ENCODE data around the gene CYP4B1.

CYP4B1 gene

DNA sequence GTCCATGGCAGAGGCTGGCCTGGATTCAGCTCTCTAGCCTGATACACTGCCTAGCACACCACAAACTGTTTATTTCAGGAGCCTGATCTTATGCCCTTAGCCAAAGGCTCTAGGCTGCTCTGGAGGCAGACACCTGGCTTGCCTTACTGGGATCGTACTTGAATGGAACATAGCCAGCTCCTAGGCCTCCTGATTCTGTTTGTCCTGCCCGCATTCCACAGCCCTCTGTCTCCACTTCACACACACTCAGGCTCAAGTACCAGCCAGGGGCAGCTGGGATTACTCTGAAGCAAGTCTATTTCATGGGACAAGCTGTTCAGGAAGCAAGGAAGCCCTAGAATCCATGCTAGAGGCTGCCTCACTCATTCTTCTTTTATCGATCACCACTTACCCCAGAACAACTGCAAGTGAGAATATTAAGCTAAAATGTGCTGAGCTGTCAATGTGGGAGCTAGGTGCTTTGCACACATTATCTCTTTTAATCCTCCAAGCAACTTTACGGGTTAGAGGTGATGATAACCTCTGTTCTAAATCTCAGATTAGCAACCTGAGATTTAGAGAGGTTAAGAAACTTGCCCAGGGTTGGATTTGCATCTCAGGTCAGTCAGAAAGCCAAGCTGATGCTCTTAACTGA, 31.1 kb upstream of the CYP4B1 start:
- H3K4me1 ChIP-seq (ENCODE audit: control insufficient read depth in 1 of 2, insufficient read depth in 1 of 2, low read depth in 1 of 2, low read length in 1 of 2): no peaks in the 10 kb centered on the region
- H3K27ac ChIP-seq: no peak overlapping the region
- H3K27me3 ChIP-seq: peaks cover 38% of the 10 kb centered on the region
- no peak overlapping the region for H3K4me3 ChIP-seq (ENCODE audit: low read depth in 1 of 2, low read length in 1 of 2)
- H3K36me3 ChIP-seq: no peaks in the 10 kb centered on the region
- TF ChIP-seq, protein P1, sequence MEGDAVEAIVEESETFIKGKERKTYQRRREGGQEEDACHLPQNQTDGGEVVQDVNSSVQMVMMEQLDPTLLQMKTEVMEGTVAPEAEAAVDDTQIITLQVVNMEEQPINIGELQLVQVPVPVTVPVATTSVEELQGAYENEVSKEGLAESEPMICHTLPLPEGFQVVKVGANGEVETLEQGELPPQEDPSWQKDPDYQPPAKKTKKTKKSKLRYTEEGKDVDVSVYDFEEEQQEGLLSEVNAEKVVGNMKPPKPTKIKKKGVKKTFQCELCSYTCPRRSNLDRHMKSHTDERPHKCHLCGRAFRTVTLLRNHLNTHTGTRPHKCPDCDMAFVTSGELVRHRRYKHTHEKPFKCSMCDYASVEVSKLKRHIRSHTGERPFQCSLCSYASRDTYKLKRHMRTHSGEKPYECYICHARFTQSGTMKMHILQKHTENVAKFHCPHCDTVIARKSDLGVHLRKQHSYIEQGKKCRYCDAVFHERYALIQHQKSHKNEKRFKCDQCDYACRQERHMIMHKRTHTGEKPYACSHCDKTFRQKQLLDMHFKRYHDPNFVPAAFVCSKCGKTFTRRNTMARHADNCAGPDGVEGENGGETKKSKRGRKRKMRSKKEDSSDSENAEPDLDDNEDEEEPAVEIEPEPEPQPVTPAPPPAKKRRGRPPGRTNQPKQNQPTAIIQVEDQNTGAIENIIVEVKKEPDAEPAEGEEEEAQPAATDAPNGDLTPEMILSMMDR (IDR thresholded peaks at IDR 0.05): no peak
- peaks cover 23% of the 10 kb centered on the region for H3K9me3 ChIP-seq

DNA sequence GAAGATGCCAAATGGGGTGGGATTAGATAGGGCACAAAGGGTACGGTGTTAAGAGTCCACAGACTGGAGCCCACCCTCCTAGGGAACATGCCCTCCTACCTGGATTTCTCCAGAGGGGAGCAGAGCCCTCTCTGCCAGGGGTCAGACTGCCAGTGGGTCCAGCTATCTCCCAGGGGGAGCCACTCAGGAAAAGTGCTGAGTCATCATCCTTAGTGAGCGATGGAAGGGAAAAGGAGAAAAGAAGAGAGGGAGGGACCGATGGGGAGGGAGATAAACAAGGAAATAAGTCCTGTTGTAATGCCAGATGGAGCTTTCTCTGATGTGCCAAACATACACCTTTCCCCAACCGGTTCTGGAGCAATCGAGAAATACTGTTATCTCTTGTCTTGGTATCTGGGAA, 30.4 kb upstream of the CYP4B1 start:
- TF ChIP-seq, protein P1 (IDR thresholded peaks at IDR 0.05): no peak
- Histone ChIP-seq H3K4me3 (ENCODE audit: low read depth in 1 of 2, low read length in 1 of 2) (no peak overlapping the region), H3K27ac (no peak overlapping the region), H3K36me3 (no peaks in the 10 kb centered on the region), H3K4me1 (ENCODE audit: control insufficient read depth in 1 of 2, insufficient read depth in 1 of 2, low read depth in 1 of 2, low read length in 1 of 2) (no peaks in the 10 kb centered on the region), H3K27me3 (peaks cover 38% of the 10 kb centered on the region), H3K9me3 (peaks cover 23% of the 10 kb centered on the region)

DNA sequence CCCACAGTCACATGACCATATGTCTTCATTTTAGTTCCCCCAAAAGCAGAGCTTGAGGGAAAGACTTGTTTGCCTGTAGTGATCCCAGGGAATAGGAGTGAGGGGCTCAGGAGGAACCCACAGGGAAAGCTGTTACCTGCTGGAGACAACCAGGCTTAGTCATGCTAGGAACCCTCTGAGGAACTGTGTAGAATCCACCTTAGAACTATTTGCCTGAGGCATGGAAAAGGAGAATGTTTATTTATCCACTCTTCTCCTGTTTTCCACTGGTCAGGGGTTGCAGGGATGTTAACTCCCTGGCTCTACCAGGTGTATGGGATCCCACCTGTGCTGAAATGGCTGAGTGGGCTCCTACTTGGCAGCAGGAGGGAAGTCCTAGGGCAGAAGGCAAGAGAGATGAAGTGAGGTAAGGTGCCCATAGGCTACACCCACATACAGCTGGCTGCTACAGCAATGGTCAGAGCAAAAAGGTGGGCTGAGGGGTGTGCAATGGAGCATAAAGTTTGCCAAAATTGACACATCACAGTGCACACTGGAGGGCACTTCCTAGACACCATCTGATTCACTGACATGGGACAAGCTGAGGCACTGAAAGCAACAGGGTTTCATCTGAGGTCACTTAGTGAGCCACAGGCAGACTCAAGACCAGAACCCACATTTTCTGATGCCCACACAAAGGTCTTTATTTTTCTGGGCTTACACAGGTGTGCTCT, 29.7 kb upstream of the CYP4B1 start:
- Histone ChIP-seq H3K36me3 (no peaks in the 10 kb centered on the region), H3K4me3 (ENCODE audit: low read depth in 1 of 2, low read length in 1 of 2) (no peak overlapping the region), H3K4me1 (ENCODE audit: control insufficient read depth in 1 of 2, insufficient read depth in 1 of 2, low read depth in 1 of 2, low read length in 1 of 2) (no peaks in the 10 kb centered on the region), H3K27me3 (peaks cover 31% of the 10 kb centered on the region), H3K27ac (no peak overlapping the region), H3K9me3 (peaks cover 23% of the 10 kb centered on the region)
- TF ChIP-seq, protein P1 (IDR thresholded peaks at IDR 0.05): no peak

DNA sequence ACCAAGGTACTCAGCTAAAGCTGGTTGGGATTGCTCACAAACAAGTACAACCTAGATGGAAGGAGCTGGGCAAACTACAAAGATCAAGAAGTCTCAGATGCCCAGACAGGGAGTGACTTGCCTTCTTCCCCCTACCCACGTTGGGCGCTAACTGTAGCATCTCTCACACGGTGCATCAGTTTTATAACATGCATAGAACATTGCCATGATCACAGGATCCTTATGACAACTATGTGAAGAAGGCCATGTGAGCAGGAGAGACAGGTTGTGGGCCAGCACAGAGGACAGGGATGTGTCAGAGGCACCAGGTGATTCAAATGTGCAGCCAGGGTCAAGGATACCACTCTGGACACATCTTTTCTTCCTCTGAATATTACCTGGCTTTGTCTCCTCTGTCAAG, 28.3 kb upstream of the CYP4B1 start:
- Histone ChIP-seq H3K36me3 (no peaks in the 10 kb centered on the region), H3K27me3 (peaks cover 23% of the 10 kb centered on the region), H3K4me3 (ENCODE audit: low read depth in 1 of 2, low read length in 1 of 2) (no peak overlapping the region), H3K9me3 (peaks cover 23% of the 10 kb centered on the region), H3K4me1 (ENCODE audit: control insufficient read depth in 1 of 2, insufficient read depth in 1 of 2, low read depth in 1 of 2, low read length in 1 of 2) (no peaks in the 10 kb centered on the region), H3K27ac (no peak overlapping the region)
- TF ChIP-seq, protein P1 (IDR thresholded peaks at IDR 0.05): no peak

DNA sequence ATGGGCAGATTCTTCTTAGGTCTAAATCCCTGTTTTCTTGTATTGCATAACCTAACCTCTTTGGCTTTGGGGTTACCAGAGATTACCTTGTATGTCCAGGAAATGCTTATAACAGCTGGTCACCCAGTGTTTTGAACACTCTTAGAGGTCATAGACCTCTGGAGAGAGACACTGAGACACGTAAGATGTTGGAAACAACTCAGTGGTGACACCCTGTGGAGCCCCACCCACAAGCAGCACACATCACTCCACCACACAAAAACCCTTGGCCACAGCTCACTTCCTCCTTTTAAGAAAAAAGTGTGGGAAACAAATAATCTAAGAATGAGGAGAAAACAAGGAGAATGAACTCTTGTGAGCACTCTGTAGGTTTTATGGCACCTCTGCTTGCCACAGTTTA, 26.3 kb upstream of the CYP4B1 start:
- Histone ChIP-seq H3K4me3 (ENCODE audit: low read depth in 1 of 2, low read length in 1 of 2) (no peak overlapping the region), H3K27ac (no peak overlapping the region), H3K9me3 (peaks cover 23% of the 10 kb centered on the region), H3K4me1 (ENCODE audit: control insufficient read depth in 1 of 2, insufficient read depth in 1 of 2, low read depth in 1 of 2, low read length in 1 of 2) (no peaks in the 10 kb centered on the region), H3K36me3 (no peaks in the 10 kb centered on the region), H3K27me3 (peaks cover 5% of the 10 kb centered on the region)
- TF ChIP-seq, protein P1 (IDR thresholded peaks at IDR 0.05): no peak

Measured in neutrophil (primary cell).